Measurements from ENCODE around the gene UBE2R2. TPM values are rescaled to one million over a fixed set of nuclear protein-coding genes. Genes with fewer than 3 reads are reported as not detected.

The UBE2R2 gene
- total RNA-seq, 1 experiment from 2014 or later, result 52.1 TPM

DNA sequence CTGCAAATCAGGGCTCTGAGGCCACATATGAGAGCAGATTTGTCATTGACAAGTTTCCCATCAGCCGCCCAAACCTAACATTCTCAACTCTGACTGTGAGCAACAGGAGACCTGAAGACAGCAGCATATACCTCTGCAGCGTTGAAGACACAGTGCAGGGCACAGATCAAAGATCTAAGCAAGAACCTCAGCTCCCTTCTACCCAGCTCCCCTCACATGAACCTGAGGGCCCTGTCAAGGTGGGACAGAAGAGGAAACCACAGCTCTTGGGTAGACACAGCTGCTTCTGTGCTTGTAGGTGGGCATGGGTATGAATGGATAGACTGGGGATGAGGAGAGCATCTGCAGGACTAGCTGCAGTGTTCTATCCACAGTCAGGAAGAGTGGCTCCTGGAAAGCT lies 30.3 kb upstream of the UBE2R2 start:
- no peaks in the 10 kb centered on the region for H3K36me3 Mint-ChIP-seq (ENCODE audit: insufficient read depth in 1 of 3, low read depth in 3 of 3)
- H3K27me3 ChIP-seq (ENCODE audit: insufficient read depth, low read length), result no peaks in the 10 kb centered on the region
- no peak overlapping the region for H3T11ph ChIP-seq (ENCODE audit: low read length)
- no peak overlapping the region for H3K56ac ChIP-seq (ENCODE audit: insufficient read length, low read depth, low read length)
- no peak overlapping the region; a peak in 1 of 7 replicates for H3K27ac Mint-ChIP-seq
- no peak overlapping the region for H2AFZ ChIP-seq (ENCODE audit: low read length)
- no peak overlapping the region for H3K4me3 Mint-ChIP-seq
- no peaks in the 10 kb centered on the region for H4K20me1 ChIP-seq (ENCODE audit: control insufficient read depth, insufficient read depth, insufficient read length)
- H4K5ac ChIP-seq (ENCODE audit: insufficient read length, low read depth, low read length), result no peak overlapping the region
- no peak overlapping the region for H2AK5ac ChIP-seq (ENCODE audit: insufficient read length, low read length)
- no peak for DNase-seq
- no CpG with 5 or more reads among the region's 2 CpGs for WGBS (ENCODE audit: extremely low coverage, insufficient read length, low lambda C conversion rate)
- no peaks in the 10 kb centered on the region for H3K9me3 Mint-ChIP-seq
- H3K18ac ChIP-seq (ENCODE audit: insufficient read length, low read depth, low read length), result no peak overlapping the region
- no peak overlapping the region for H3K23ac ChIP-seq (ENCODE audit: insufficient read length, low read depth, low read length)
- H3K4me1 ChIP-seq (ENCODE audit: insufficient read depth, low read length), result no peaks in the 10 kb centered on the region; the same call in 1 of the 2 replicates
- H3K79me2 ChIP-seq (ENCODE audit: insufficient read depth, low read length), result no peaks in the 10 kb centered on the region
- H4K8ac ChIP-seq (replicated peaks; ENCODE audit: insufficient read length, low read depth, low read length), result no peak overlapping the region
- H3K27ac ChIP-seq (ENCODE audit: insufficient read length, low read depth, low read length), result no peak overlapping the region
- no peak overlapping the region for H3K4me2 ChIP-seq (ENCODE audit: insufficient read depth, insufficient read length, low read length)
- H3K23me2 ChIP-seq (ENCODE audit: insufficient read length, low read depth, low read length, poor library complexity, severe bottlenecking), result no peaks in the 10 kb centered on the region
- no peak overlapping the region for H2BK15ac ChIP-seq (ENCODE audit: low read depth, low read length)
- no peak overlapping the region for H2BK5ac ChIP-seq (ENCODE audit: insufficient read length, low read length)
- no peak overlapping the region for H4K91ac ChIP-seq (ENCODE audit: insufficient read length, low read depth, low read length)
- H3K79me1 ChIP-seq (ENCODE audit: insufficient read depth, low read depth, low read length, poor library complexity, severe bottlenecking), result no peaks in the 10 kb centered on the region
- no peak overlapping the region for H2BK12ac ChIP-seq (ENCODE audit: insufficient read length, low read depth, low read length)
- no peak overlapping the region for H2BK20ac ChIP-seq (ENCODE audit: low read depth, low read length, poor library complexity, severe bottlenecking)
- H3K14ac ChIP-seq (ENCODE audit: insufficient read depth, low read length), result no peak overlapping the region
- no peak overlapping the region for H2BK120ac ChIP-seq (ENCODE audit: low read depth, low read length, poor library complexity, severe bottlenecking)
- H3K9me3 ChIP-seq (ENCODE audit: control insufficient read depth, low read depth, low read length), result no peaks in the 10 kb centered on the region
- TF ChIP-seq, protein P1, sequence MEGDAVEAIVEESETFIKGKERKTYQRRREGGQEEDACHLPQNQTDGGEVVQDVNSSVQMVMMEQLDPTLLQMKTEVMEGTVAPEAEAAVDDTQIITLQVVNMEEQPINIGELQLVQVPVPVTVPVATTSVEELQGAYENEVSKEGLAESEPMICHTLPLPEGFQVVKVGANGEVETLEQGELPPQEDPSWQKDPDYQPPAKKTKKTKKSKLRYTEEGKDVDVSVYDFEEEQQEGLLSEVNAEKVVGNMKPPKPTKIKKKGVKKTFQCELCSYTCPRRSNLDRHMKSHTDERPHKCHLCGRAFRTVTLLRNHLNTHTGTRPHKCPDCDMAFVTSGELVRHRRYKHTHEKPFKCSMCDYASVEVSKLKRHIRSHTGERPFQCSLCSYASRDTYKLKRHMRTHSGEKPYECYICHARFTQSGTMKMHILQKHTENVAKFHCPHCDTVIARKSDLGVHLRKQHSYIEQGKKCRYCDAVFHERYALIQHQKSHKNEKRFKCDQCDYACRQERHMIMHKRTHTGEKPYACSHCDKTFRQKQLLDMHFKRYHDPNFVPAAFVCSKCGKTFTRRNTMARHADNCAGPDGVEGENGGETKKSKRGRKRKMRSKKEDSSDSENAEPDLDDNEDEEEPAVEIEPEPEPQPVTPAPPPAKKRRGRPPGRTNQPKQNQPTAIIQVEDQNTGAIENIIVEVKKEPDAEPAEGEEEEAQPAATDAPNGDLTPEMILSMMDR (conservative IDR thresholded peaks at IDR 0.05), result no peak
- H3K9ac ChIP-seq (ENCODE audit: extremely low read depth, insufficient read length, low read length), result no peak overlapping the region
- H3K4ac ChIP-seq (ENCODE audit: low read depth, low read length), result no peak overlapping the region
- 0 out of 4 replicates have a peak, but pooled peaks cover 0 to under 1% of the 10 kb centered on the region in 2 experiments for H3K4me1 Mint-ChIP-seq
- H3K27me3 Mint-ChIP-seq (ENCODE audit: low read depth), result peaks cover 7% of the 10 kb centered on the region
